Measurements from ENCODE around the gene SEC24B.

Gene SEC24B

GRCh38 chr4:109473824-109474223 is 40.2 kb downstream of the SEC24B start:
- no peak overlapping the region for H3K4me2 ChIP-seq (ENCODE audit: low read length)
- H3K9ac ChIP-seq (ENCODE audit: low read length) = no peak overlapping the region
- H3K9me3 ChIP-seq (ENCODE audit: insufficient read depth, low read depth, low read length) = no peaks in the 10 kb centered on the region
- no peak overlapping the region for H2BK12ac ChIP-seq (ENCODE audit: low read length)
- no peaks in the 10 kb centered on the region for H3K4me1 ChIP-seq (ENCODE audit: control insufficient read depth in 1 of 2, insufficient read depth in 2 of 2, low read length in 2 of 2)
- H2BK120ac ChIP-seq (ENCODE audit: insufficient read depth, low read length, poor library complexity) = no peak overlapping the region
- no peak overlapping the region for H3K18ac ChIP-seq (ENCODE audit: low read length)
- H3K23ac ChIP-seq (ENCODE audit: low read length) = no peak overlapping the region
- no peak overlapping the region for H3K14ac ChIP-seq (ENCODE audit: low read length)
- H4K91ac ChIP-seq (ENCODE audit: low read depth, low read length) = no peak overlapping the region
- WGBS (ENCODE audit: extremely low coverage, insufficient coverage, insufficient read length) = no CpG with 5 or more reads among the region's 1 CpG
- H3K36me3 ChIP-seq (ENCODE audit: control insufficient read depth in 1 of 2, insufficient read depth in 2 of 2, low read length in 2 of 2) = peaks cover 1 to 8% of the 10 kb centered on the region in 2 experiments
- H4K8ac ChIP-seq (ENCODE audit: low read depth, low read length) = no peak overlapping the region
- H3K27me3 ChIP-seq (ENCODE audit: insufficient read depth, low read length) = no peaks in the 10 kb centered on the region
- no peaks in the 10 kb centered on the region for H3K79me1 ChIP-seq (ENCODE audit: low read length)
- H3K4ac ChIP-seq (ENCODE audit: low read depth, low read length) = no peak overlapping the region
- H3K79me2 ChIP-seq (ENCODE audit: control insufficient read depth, insufficient read depth, low read length, poor library complexity) = peaks cover 3% of the 10 kb centered on the region
- DNase-seq = no peak
- H2BK5ac ChIP-seq (ENCODE audit: low read depth, low read length, poor library complexity) = no peak overlapping the region
- no peak overlapping the region for H2AFZ ChIP-seq (ENCODE audit: insufficient read depth, low read length, poor library complexity)
- H2AK5ac ChIP-seq (ENCODE audit: low read length) = no peak overlapping the region
- H3K4me3 ChIP-seq (ENCODE audit: low read depth, low read length) = no peak overlapping the region
- no peak overlapping the region for H4K12ac ChIP-seq (ENCODE audit: low read depth, low read length)
- H3K27ac ChIP-seq (ENCODE audit: low read depth, low read length) = no peak overlapping the region

GRCh38 chr4:109486007-109486406 is 52.4 kb downstream of the SEC24B start:
- H4K91ac ChIP-seq (ENCODE audit: low read depth, low read length) = no peak overlapping the region
- no peak overlapping the region for H2BK5ac ChIP-seq (ENCODE audit: low read depth, low read length, poor library complexity)
- no peak overlapping the region for H3K23ac ChIP-seq (ENCODE audit: low read length)
- no peak overlapping the region for H3K4me3 ChIP-seq (ENCODE audit: low read depth, low read length)
- H3K18ac ChIP-seq (ENCODE audit: low read length) = no peak overlapping the region
- no peak overlapping the region for H4K12ac ChIP-seq (ENCODE audit: low read depth, low read length)
- H3K4ac ChIP-seq (ENCODE audit: low read depth, low read length) = no peak overlapping the region
- no peak overlapping the region for H2AK5ac ChIP-seq (ENCODE audit: low read length)
- no peaks in the 10 kb centered on the region for H3K79me1 ChIP-seq (ENCODE audit: low read length)
- H4K8ac ChIP-seq (ENCODE audit: low read depth, low read length) = no peak overlapping the region
- H3K36me3 ChIP-seq (ENCODE audit: control insufficient read depth in 1 of 2, insufficient read depth in 2 of 2, low read length in 2 of 2) = peaks cover 3 to 6% of the 10 kb centered on the region in 2 experiments
- H3K4me1 ChIP-seq (ENCODE audit: control insufficient read depth in 1 of 2, insufficient read depth in 2 of 2, low read length in 2 of 2) = no peaks in the 10 kb centered on the region
- H3K79me2 ChIP-seq (ENCODE audit: control insufficient read depth, insufficient read depth, low read length, poor library complexity) = no peaks in the 10 kb centered on the region
- no peak for DNase-seq
- no peak overlapping the region for H3K9ac ChIP-seq (ENCODE audit: low read length)
- H3K27me3 ChIP-seq (ENCODE audit: insufficient read depth, low read length) = no peaks in the 10 kb centered on the region
- H3K27ac ChIP-seq (ENCODE audit: low read depth, low read length) = no peak overlapping the region
- no peak overlapping the region for H2AFZ ChIP-seq (ENCODE audit: insufficient read depth, low read length, poor library complexity)
- WGBS (ENCODE audit: extremely low coverage, insufficient coverage, insufficient read length) = no CpG with 5 or more reads among the region's 1 CpG
- H2BK120ac ChIP-seq (ENCODE audit: insufficient read depth, low read length, poor library complexity) = no peak overlapping the region
- no peaks in the 10 kb centered on the region for H3K9me3 ChIP-seq (ENCODE audit: insufficient read depth, low read depth, low read length)
- no peak overlapping the region for H2BK12ac ChIP-seq (ENCODE audit: low read length)
- no peak overlapping the region for H3K4me2 ChIP-seq (ENCODE audit: low read length)
- H3K14ac ChIP-seq (ENCODE audit: low read length) = no peak overlapping the region

GRCh38 chr4:109494563-109494962 is 60.9 kb downstream of the SEC24B start:
- DNase-seq = no peak
- Histone ChIP-seq H3K9me3 (ENCODE audit: insufficient read depth, low read depth, low read length) (no peaks in the 10 kb centered on the region), H4K91ac (ENCODE audit: low read depth, low read length) (no peak overlapping the region), H3K4me2 (ENCODE audit: low read length) (no peak overlapping the region), H3K79me2 (ENCODE audit: control insufficient read depth, insufficient read depth, low read length, poor library complexity) (no peaks in the 10 kb centered on the region), H3K18ac (ENCODE audit: low read length) (no peak overlapping the region), H4K8ac (ENCODE audit: low read depth, low read length) (no peak overlapping the region), H4K12ac (ENCODE audit: low read depth, low read length) (no peak overlapping the region), H2AFZ (ENCODE audit: insufficient read depth, low read length, poor library complexity) (no peak overlapping the region), H2BK120ac (ENCODE audit: insufficient read depth, low read length, poor library complexity) (no peak overlapping the region), H3K4me1 (ENCODE audit: control insufficient read depth in 1 of 2, insufficient read depth in 2 of 2, low read length in 2 of 2) (no peaks in the 10 kb centered on the region), H2BK5ac (ENCODE audit: low read depth, low read length, poor library complexity) (no peak overlapping the region), H3K27ac (ENCODE audit: low read depth, low read length) (no peak overlapping the region), H2AK5ac (ENCODE audit: low read length) (no peak overlapping the region), H3K4ac (ENCODE audit: low read depth, low read length) (no peak overlapping the region), H3K4me3 (ENCODE audit: low read depth, low read length) (no peak overlapping the region), H3K79me1 (ENCODE audit: low read length) (no peaks in the 10 kb centered on the region), H3K23ac (ENCODE audit: low read length) (no peak overlapping the region), H3K9ac (ENCODE audit: low read length) (no peak overlapping the region), H3K27me3 (ENCODE audit: insufficient read depth, low read length) (no peaks in the 10 kb centered on the region), H3K14ac (ENCODE audit: low read length) (no peak overlapping the region), H2BK12ac (ENCODE audit: low read length) (no peak overlapping the region), H3K36me3 (ENCODE audit: control insufficient read depth in 1 of 2, insufficient read depth in 2 of 2, low read length in 2 of 2) (peaks cover 14 to 17% of the 10 kb centered on the region in 2 experiments)
- WGBS (ENCODE audit: extremely low coverage, insufficient coverage, insufficient read length) = no CpG with 5 or more reads among the region's 3 CpGs

- Histone ChIP-seq H3K4me1 (ENCODE audit: control insufficient read depth in 1 of 2, insufficient read depth in 2 of 2, low read length in 2 of 2) (no peaks in the 10 kb centered on the region), H2BK120ac (ENCODE audit: insufficient read depth, low read length, poor library complexity) (no peak overlapping the region), H4K12ac (ENCODE audit: low read depth, low read length) (no peak overlapping the region), H3K27ac (ENCODE audit: low read depth, low read length) (no peak overlapping the region), H2BK5ac (ENCODE audit: low read depth, low read length, poor library complexity) (no peak overlapping the region), H3K9me3 (ENCODE audit: insufficient read depth, low read depth, low read length) (no peaks in the 10 kb centered on the region), H3K4me3 (ENCODE audit: low read depth, low read length) (no peak overlapping the region), H2BK12ac (ENCODE audit: low read length) (no peak overlapping the region), H3K36me3 (ENCODE audit: control insufficient read depth in 1 of 2, insufficient read depth in 2 of 2, low read length in 2 of 2) (peaks cover 17 to 19% of the 10 kb centered on the region in 2 experiments), H3K18ac (ENCODE audit: low read length) (no peak overlapping the region), H4K8ac (ENCODE audit: low read depth, low read length) (no peak overlapping the region), H3K23ac (ENCODE audit: low read length) (no peak overlapping the region), H3K4me2 (ENCODE audit: low read length) (no peak overlapping the region), H3K79me1 (ENCODE audit: low read length) (no peaks in the 10 kb centered on the region), H4K91ac (ENCODE audit: low read depth, low read length) (no peak overlapping the region), H3K79me2 (ENCODE audit: control insufficient read depth, insufficient read depth, low read length, poor library complexity) (no peaks in the 10 kb centered on the region), H2AK5ac (ENCODE audit: low read length) (no peak overlapping the region), H3K27me3 (ENCODE audit: insufficient read depth, low read length) (no peaks in the 10 kb centered on the region), H3K14ac (ENCODE audit: low read length) (no peak overlapping the region), H3K9ac (ENCODE audit: low read length) (no peak overlapping the region), H3K4ac (ENCODE audit: low read depth, low read length) (no peak overlapping the region), H2AFZ (ENCODE audit: insufficient read depth, low read length, poor library complexity) (no peak overlapping the region)
- no peak for DNase-seq
- no CpG with 5 or more reads among the region's 7 CpGs for WGBS (ENCODE audit: extremely low coverage, insufficient coverage, insufficient read length)
Measured at GRCh38 chr4:109495514-109495913, 61.9 kb downstream of the SEC24B start.

All from trophoblast cell (in vitro differentiated cells and primary cell).